Neural cell (in vitro differentiated cells): ENCODE results near the gene CAVIN1.

Source experiments
- EP300 ChIP-seq: fragments of 450-650 bp; conservative IDR thresholded peaks from 2 replicates; pipeline ENCODE4 v1.6.1; 2014; ENCODE audit warnings: antibody characterized with exemption, mild to moderate bottlenecking, moderate library complexity; ENCODE audit not compliant: poor library complexity, severe bottlenecking
- EZH2 ChIP-seq: fragments of 200-600, 300-800 bp; shearing (Covaris generic), sonication (generic); IDR thresholded peaks from 2 replicates; pipeline ENCODE4 v1.6.1; 2014; ENCODE audit warnings: antibody characterized with exemption, low read length, borderline replicate concordance, mild to moderate bottlenecking; ENCODE audit not compliant: insufficient read depth, poor library complexity, severe bottlenecking
- POLR2AphosphoS5 ChIP-seq: IDR thresholded peaks from 2 replicates; pipeline ENCODE4 v1.6.1; 2012
- RAD21 ChIP-seq: fragments of 450-650 bp; conservative IDR thresholded peaks from 2 replicates; pipeline ENCODE4 v1.6.1; 2014; ENCODE audit warnings: antibody characterized with exemption, mild to moderate bottlenecking, moderate library complexity
- SMC3 ChIP-seq: fragments of 450-650 bp; conservative IDR thresholded peaks from 2 replicates; pipeline ENCODE4 v1.6.1; 2014; ENCODE audit warnings: antibody characterized with exemption, mild to moderate bottlenecking, moderate library complexity; ENCODE audit not compliant: poor library complexity
- TF ChIP-seq, protein P1 (sequence below): fragments of 450-650 bp; IDR thresholded peaks from 2 replicates; pipeline ENCODE4 v1.5.1; 2014; ENCODE audit warnings: antibody characterized with exemption, mild to moderate bottlenecking, moderate library complexity; ENCODE audit not compliant: poor library complexity, severe bottlenecking
- TF ChIP-seq, protein P2 (sequence below): IDR thresholded peaks from 2 replicates; pipeline ENCODE4 v1.6.1; 2012; ENCODE audit warnings: borderline replicate concordance

- TF ChIP-seq, protein P1, sequence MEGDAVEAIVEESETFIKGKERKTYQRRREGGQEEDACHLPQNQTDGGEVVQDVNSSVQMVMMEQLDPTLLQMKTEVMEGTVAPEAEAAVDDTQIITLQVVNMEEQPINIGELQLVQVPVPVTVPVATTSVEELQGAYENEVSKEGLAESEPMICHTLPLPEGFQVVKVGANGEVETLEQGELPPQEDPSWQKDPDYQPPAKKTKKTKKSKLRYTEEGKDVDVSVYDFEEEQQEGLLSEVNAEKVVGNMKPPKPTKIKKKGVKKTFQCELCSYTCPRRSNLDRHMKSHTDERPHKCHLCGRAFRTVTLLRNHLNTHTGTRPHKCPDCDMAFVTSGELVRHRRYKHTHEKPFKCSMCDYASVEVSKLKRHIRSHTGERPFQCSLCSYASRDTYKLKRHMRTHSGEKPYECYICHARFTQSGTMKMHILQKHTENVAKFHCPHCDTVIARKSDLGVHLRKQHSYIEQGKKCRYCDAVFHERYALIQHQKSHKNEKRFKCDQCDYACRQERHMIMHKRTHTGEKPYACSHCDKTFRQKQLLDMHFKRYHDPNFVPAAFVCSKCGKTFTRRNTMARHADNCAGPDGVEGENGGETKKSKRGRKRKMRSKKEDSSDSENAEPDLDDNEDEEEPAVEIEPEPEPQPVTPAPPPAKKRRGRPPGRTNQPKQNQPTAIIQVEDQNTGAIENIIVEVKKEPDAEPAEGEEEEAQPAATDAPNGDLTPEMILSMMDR, result peak; percentile 65
- TF ChIP-seq POLR2AphosphoS5 (no peak), SMC3 (peak; percentile 76), RAD21 (peak; percentile 71), EZH2 (no peak), EP300 (no peak)
- TF ChIP-seq, protein P2, sequence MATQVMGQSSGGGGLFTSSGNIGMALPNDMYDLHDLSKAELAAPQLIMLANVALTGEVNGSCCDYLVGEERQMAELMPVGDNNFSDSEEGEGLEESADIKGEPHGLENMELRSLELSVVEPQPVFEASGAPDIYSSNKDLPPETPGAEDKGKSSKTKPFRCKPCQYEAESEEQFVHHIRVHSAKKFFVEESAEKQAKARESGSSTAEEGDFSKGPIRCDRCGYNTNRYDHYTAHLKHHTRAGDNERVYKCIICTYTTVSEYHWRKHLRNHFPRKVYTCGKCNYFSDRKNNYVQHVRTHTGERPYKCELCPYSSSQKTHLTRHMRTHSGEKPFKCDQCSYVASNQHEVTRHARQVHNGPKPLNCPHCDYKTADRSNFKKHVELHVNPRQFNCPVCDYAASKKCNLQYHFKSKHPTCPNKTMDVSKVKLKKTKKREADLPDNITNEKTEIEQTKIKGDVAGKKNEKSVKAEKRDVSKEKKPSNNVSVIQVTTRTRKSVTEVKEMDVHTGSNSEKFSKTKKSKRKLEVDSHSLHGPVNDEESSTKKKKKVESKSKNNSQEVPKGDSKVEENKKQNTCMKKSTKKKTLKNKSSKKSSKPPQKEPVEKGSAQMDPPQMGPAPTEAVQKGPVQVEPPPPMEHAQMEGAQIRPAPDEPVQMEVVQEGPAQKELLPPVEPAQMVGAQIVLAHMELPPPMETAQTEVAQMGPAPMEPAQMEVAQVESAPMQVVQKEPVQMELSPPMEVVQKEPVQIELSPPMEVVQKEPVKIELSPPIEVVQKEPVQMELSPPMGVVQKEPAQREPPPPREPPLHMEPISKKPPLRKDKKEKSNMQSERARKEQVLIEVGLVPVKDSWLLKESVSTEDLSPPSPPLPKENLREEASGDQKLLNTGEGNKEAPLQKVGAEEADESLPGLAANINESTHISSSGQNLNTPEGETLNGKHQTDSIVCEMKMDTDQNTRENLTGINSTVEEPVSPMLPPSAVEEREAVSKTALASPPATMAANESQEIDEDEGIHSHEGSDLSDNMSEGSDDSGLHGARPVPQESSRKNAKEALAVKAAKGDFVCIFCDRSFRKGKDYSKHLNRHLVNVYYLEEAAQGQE, result no peak
These were observed 17.0 kb downstream of the CAVIN1 start for GRCh38 chr17:42405963-42406495.
